Kasumi-1 (cell line): ENCODE measurements around the gene PARP11.

ENCODE experiments used
- DNase-seq, 2 experiments: peaks; one replicate each; lab custom pipeline; 2025; lab: John Stamatoyannopoulos, UW

Gene PARP11

DNA sequence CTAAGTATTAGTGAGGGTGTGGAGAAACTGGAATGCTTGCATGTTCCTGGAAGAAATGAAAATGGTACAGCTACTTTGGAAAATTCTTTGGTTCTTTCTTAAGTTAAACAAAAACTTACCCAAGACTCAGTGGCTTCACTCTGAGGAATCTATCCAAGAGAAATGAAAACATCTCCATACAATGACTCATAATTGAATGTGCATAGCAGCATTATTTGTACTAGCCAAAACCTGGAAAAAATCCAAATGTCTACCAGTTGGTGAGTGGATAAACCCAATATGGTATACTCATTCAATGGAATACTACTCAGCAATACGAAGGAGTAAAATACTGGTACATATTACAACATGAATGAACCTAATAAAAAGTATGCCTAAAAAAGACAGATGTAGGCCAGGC lies 102.3 kb downstream of the PARP11 start:
- no peak for DNase-seq

DNA sequence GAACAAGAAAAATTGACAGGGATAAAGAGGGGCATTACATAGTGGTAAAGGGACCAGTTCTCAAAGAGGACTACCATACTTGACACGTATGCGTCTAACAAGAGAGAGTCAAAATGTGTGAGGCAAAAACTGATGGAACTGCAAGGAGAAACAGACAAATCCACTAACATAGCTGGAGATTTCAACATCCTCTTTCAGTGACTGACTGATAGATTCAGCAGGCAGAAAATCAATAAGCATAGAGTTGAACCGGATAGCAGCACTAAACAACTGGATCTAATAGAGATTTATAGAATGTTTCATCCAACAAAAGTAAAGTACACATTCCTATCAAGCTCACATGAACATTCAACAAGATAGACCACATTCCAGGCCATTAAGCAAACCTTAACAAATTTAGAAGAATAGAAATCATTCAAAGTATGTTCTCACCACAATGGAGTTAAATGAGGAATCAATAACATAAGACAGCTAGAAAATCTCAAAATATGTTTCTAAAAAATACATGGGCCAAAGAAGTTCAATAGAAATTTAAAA lies 104.2 kb downstream of the PARP11 start:
- DNase-seq, result no peak

DNA sequence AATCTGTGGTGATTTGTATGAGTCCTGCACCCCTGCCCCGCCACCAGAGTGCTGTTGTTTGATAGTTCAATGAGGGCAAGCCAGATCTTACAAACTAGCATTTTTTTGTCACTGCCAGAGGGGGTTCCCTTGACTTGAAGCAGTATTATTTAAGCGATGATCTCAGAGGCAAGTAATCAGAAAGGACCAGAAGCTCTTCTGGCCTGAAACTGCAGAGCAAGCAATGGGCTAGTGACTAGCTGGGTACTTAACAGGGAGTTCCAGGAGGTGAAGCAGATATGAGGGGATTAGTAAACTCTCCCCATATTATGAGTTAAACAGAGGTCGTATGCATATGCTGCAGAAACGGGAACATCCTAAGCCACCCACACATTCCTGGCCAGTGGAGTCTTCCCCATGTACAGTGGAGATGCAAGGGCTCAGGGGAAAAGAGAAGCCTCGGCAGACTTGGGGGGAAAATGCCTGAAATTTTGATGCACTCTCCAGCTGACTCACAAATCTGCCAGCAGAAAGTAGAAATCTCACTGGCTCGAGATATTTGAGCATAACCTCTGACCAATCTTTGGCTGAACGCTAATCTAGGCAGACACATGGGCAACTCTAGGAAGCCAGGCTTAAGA lies 112.0 kb downstream of the PARP11 start:
- no peak for DNase-seq

DNA sequence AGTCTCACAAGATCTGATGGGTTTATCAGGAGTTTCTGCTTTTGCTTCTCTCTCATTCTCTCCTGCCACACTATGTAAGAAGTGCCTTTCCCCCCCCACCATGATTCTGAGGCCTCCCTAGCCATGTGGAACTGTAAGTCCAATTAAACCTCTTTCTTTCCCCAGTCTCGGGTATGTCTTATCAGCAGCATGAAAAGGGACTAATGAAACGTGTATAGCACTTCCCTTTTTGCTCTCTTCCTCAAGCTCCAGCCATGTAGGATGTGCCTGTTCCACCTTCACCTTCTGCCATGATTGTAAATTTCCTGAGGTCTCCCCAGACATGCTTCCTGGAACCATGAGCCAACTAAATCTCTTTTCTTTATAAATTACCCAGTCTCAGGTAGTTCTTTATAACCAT lies 113.3 kb downstream of the PARP11 start:
- DNase-seq, result no peak
